K562 (cell line): ENCODE results near the gene CDCA3. TPM values are rescaled to one million over a fixed set of nuclear protein-coding genes. Genes with fewer than 3 reads are reported as not detected.

Source experiments
- BHLHE40 ChIP-seq: IDR thresholded peaks from 2 replicates; pipeline ENCODE4 v1.6.1; 2011; ENCODE audit warnings: low read length, improper control_type of control experiment
- C11orf30 ChIP-seq: fragments of 450-650 bp; IDR thresholded peaks from 2 replicates; pipeline ENCODE4 v1.6.1; 2016; ENCODE audit warnings: low read depth, mild to moderate bottlenecking
- CHCHD3 ChIP-seq: fragments of 250-450 bp; sonication (Bioruptor Pico); IDR thresholded peaks from 2 replicates; pipeline ENCODE4 v2.1.2; 2022; ENCODE audit warnings: mild to moderate bottlenecking
- CREB3 ChIP-seq: fragments of 450-650 bp; conservative IDR thresholded peaks from 2 replicates; pipeline ENCODE4 v1.6.1; 2016; ENCODE audit warnings: missing genetic modification characterization, low read depth, mild to moderate bottlenecking, missing compliant biosample characterization, moderate library complexity
- DEAF1 ChIP-seq: fragments of 450-650 bp; formaldehyde crosslinking; IDR thresholded peaks from 2 replicates; pipeline ENCODE4 v1.4.0; 2020; ENCODE audit warnings: mild to moderate bottlenecking, moderate library complexity
- EWSR1 ChIP-seq: fragments of 450-650 bp; IDR thresholded peaks from 2 replicates; pipeline ENCODE4 v1.6.1; 2018; ENCODE audit warnings: borderline replicate concordance, mild to moderate bottlenecking, low read depth, moderate library complexity; ENCODE audit not compliant: partially characterized antibody
- FOXK2 ChIP-seq, 2 experiments: fragments of 450-650 bp; IDR thresholded peaks in 1 of 2; conservative IDR thresholded peaks in 1 of 2; 2 replicates each; pipeline ENCODE4 v1.6.1; 2016; ENCODE audit warnings: low read depth in 2 of 2, mild to moderate bottlenecking in 1 of 2
- RBFOX2 ChIP-seq: fragments of 200-400 bp; formaldehyde crosslinking; IDR thresholded peaks from 2 replicates; pipeline ENCODE4 v1.6.1; 2017; ENCODE audit warnings: low read depth, mild to moderate bottlenecking, low read length, moderate library complexity
- SETDB1 ChIP-seq: IDR thresholded peaks from one replicate; pipeline ENCODE4 v1.6.1; 2012; ENCODE audit warnings: low read length, control low read depth, inconsistent platforms
- SIX5 ChIP-seq, 2 experiments: IDR thresholded peaks; 2 replicates each; pipeline ENCODE4 v1.6.1; 2011; ENCODE audit warnings: low read length in 2 of 2, borderline replicate concordance in 1 of 2, low read depth in 1 of 2, mild to moderate bottlenecking in 1 of 2, moderate library complexity in 1 of 2; ENCODE audit not compliant: insufficient read depth in 1 of 2
- TAL1 ChIP-seq: fragments of 450-650 bp; IDR thresholded peaks from 2 replicates; pipeline ENCODE4 v1.6.1; 2016; ENCODE audit warnings: mild to moderate bottlenecking
- THRAP3 ChIP-seq: fragments of 450-650 bp; IDR thresholded peaks from 2 replicates; pipeline ENCODE4 v1.6.1; 2016; ENCODE audit warnings: mild to moderate bottlenecking, inconsistent platforms, borderline replicate concordance
- ZNF407 ChIP-seq: fragments of 450-650 bp; IDR thresholded peaks from 2 replicates; pipeline ENCODE4 v1.6.1; 2016; ENCODE audit warnings: low read depth
- ZNF740 ChIP-seq, 3 experiments: fragments of 200-800 bp in 1 of 3; sonication (Bioruptor generic) in 1 of 3; sonication (generic) in 1 of 3; formaldehyde crosslinking in 1 of 3; IDR thresholded peaks; 2 replicates each; pipeline versions ENCODE4 v1.6.1 to v1.8.0; 2016 to 2022; ENCODE audit warnings: mild to moderate bottlenecking in 2 of 3, missing compliant biosample characterization in 2 of 3, missing genetic modification characterization in 2 of 3, missing genetic modification reagents in 1 of 3
- ZSCAN29 ChIP-seq: fragments of 450-650 bp; IDR thresholded peaks from 2 replicates; pipeline ENCODE4 v1.6.1; 2017
- polyA plus RNA-seq, 8 experiments: library from polyadenylated mRNA; depleted of rRNA in 4 of 8; stranded (reverse) in 5 of 8; unstranded in 3 of 8; fragments of >200 nt; fragmentation: Nextera tagmentation in 2 of 8; fragmentation: Illumina TruSeq in 1 of 8; extraction: Ambion mirVana in 2 of 8; extraction: Trizol in 1 of 8; gene quantifications; 2 replicates each; pipeline versions ENCODE4 v1.2.1 to v1.2.3, GENCODE V29; 2011 to 2014; ENCODE audit warnings: inconsistent platforms in 1 of 8, missing spikeins in 1 of 8
- total RNA-seq, 7 experiments: library from RNA; depleted of rRNA in 6 of 7; stranded (reverse); fragments of >200 nt in 6 of 7; fragmentation: Illumina TruSeq in 2 of 7; extraction: Trizol in 2 of 7; gene quantifications; 2 replicates each; pipeline versions ENCODE4 v1.2.1 to v1.2.3, GENCODE V29; 2011 to 2021; ENCODE audit warnings: low replicate concordance in 1 of 7

The CDCA3 gene
- total and polyA plus RNA-seq, 9 of the 15 experiments (the other 6 are each of a cell fraction or from before 2014, with no cell fraction given): 24.2 to 80.8 (median 55.1) TPM

DNA sequence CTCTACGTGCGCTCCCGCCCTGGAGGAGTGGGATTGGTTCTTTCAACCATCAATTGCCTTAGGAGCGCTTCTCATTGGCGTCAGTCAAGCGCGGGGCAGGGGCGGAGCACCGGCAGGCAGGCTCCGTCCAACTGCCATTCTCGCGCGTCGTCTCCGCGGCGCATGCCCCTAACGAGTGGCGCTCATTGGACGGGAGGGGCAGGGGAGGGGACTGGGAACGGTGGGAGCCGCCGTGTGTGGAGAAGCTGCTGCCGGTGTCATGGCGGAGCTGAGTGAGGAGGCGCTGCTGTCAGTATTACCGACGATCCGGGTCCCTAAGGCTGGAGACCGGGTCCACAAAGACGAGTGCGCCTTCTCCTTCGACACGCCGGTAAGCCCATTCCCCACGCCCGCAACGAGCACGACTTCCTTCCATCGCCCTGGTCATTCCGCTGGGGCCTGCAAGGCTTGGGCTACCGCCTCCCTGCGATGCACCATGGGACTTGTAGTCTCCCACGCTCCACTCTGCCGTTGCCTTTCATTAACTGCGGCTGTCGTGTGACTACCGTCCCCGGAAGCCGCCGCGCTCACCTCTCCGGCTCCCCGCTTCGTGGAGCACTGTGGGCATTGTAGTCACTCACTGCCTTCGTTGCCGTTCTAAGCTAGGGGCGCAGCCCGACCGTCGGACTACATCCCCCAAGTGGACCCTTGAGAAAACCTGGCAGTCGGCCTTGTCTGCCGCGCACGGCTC is 1.0 kb upstream of the CDCA3 start, which contains the start of gene USP5 (continued):
- TF ChIP-seq RBFOX2: peak; percentile 81
- no peak for TF ChIP-seq SETDB1
- TF ChIP-seq DEAF1 (CRISPR knock-in tag): no peak
- peak; percentile 96 for TF ChIP-seq CREB3 (tag)
- peak; percentile 70 for TF ChIP-seq C11orf30
- TF ChIP-seq THRAP3: no peak
- no peak for TF ChIP-seq ZNF407
- no peak for TF ChIP-seq ZNF740 (CRISPR knock-in tag; IDR thresholded peaks at IDR 0.05)
- 0 out of 4 replicates have a peak, but pooled peaks of 1 of the 2 experiments have one; percentile 48 for TF ChIP-seq ZNF740 (tag; IDR thresholded peaks at IDR 0.05)
- peak; percentile 99 to 100 for TF ChIP-seq SIX5 (IDR thresholded peaks at IDR 0.05; ENCODE audit: borderline replicate concordance in 1 of 2, insufficient read depth in 1 of 2, low read depth in 1 of 2, low read length in 2 of 2)
- TF ChIP-seq EWSR1: no peak
- TF ChIP-seq FOXK2 (conservative IDR thresholded peaks at IDR 0.05 in 1 of 2, IDR thresholded peaks at IDR 0.05 in 1 of 2; ENCODE audit: low read depth in 2 of 2): no peak
- no peak for TF ChIP-seq TAL1
- peak; percentile 54; the same call in 1 of the 2 replicates for TF ChIP-seq BHLHE40
- no peak for TF ChIP-seq ZSCAN29
- no peak for TF ChIP-seq CHCHD3 (CRISPR knock-in tag)
